ENCODE data around the gene LRP2. TPM values are rescaled to one million over a fixed set of nuclear protein-coding genes. Genes with fewer than 3 reads are reported as not detected.
"Not testable (repeated sequence)": the region's sequence is repeated elsewhere in the genome, so short reads cannot be mapped to it uniquely, and the experiment has no call there.

The LRP2 gene
- total RNA-seq (not detected), polyA plus RNA-seq (not detected)

DNA sequence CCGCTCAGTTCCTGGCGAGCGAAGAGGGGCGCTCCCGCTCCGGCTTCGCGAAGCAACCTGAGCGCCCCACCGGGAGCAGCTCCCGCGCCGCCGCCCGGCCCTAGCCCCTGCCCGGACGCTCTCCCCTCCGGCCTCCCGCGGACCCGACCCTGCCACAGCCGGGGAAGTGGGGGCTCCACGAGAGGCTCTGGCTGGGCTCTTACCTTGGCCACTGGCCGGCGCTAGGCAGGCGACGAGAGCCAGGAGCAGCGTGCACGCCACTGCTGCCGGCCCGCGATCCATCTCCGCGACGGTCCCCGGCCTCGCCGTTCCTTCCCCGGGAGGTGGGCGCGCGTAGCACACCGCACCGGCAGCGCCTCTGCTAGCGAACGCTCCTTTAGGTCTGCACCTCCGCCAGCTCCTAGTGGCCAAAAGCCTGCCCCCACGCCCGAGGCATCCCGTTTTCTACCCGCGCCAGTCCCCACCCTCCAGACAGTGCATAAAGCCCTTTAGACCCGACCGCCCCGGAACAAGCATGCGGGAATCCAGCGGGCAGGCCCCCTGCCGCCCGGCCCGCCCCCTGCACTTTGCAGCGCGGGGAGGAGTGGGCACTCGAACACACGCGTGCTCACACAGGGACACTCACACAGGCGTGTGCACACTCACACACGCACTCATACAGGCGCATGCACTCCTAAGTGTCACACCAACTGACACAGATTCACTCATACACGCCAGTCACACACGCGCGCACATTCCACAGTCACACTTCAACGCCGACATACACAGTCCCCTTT is at the start of gene LRP2:
Gene LRP2 (minus strand): TSS at position 417 of the 776 bp plus-strand sequence. CDS start 135 bp downstream, at position 282.
- Histone ChIP-seq H3K4me1 (ENCODE audit: insufficient read depth, low read length) (peaks cover 16% of the 10 kb centered on the region), H3K27me3 (ENCODE audit: insufficient read depth, low read length) (peaks cover 6% of the 10 kb centered on the region), H3K9me3 (ENCODE audit: control insufficient read depth in 1 of 2, low read length in 2 of 2) (no peaks in the 10 kb centered on the region), H3K4me3 (ENCODE audit: low read length in 2 of 2) (peak within 1 kb of the TSS; percentile 78 to 92), H3K27ac (ENCODE audit: low read depth, low read length) (no peak within 1 kb of the TSS), H3K36me3 (ENCODE audit: insufficient read depth, low read length) (no peaks in the 10 kb centered on the region)
- DNase-seq, result peak in 4 of 5 donors; percentile 33 to 53 (median 40)
- H3K27me3 Mint-ChIP-seq, result peaks cover 25 to 28% of the 10 kb centered on the region in 2 donors
- intact Hi-C loops (cut with micrococcal nuclease), result loop anchor here (5.0 to 10.0 kb wide), 3 partner anchors 112 to 400 kb away; partner anchors contain the start of gene BBS5
- ChIA-PET POLR2A (ENCODE audit: partially characterized antibody) (no interaction called here), CTCF (ENCODE audit: partially characterized antibody) (no interaction called here)
- H3K9me3 Mint-ChIP-seq, result no peaks in the 10 kb centered on the region
- peak within 1 kb of the TSS in 5 of 7 donors; percentile 31 to 72 (median 36) for H3K27ac Mint-ChIP-seq
- peaks cover 0 to 11% of the 10 kb centered on the region in 2 donors for H3K36me3 Mint-ChIP-seq
- H3K4me3 Mint-ChIP-seq, result peak within 1 kb of the TSS; percentile 89 to 97 (median 95)
- H3K4me1 Mint-ChIP-seq, result peaks cover 16 to 41% (median 21%) of the 10 kb centered on the region in 4 donors

DNA sequence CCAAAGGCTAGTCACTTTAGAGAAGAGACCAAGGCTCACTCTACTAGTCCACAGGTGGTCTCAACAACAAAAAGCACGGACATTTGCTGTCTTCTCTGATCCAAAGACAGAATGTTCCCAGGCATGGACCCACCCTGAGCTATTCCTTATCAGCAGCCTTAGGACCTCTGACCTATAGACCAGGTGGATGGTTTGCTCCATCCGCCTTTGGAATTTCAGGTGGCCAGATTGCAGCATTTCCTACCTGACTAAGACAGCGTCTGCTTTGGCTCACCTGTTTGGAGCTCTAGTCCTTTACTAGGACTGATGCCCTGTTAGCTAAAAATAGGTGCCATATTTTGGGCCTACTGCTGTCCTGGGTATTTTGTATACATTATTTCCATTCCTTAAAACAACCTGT is 44.6 kb upstream of the LRP2 start:
- Histone ChIP-seq H3K4me3 (ENCODE audit: low read length in 2 of 2) (no peak overlapping the region), H3K4me1 (ENCODE audit: insufficient read depth, low read length) (no peaks in the 10 kb centered on the region), H3K36me3 (ENCODE audit: insufficient read depth, low read length) (no peaks in the 10 kb centered on the region), H3K27ac (ENCODE audit: low read depth, low read length) (no peak overlapping the region), H3K9me3 (ENCODE audit: control insufficient read depth in 1 of 2, low read length in 2 of 2) (no peaks in the 10 kb centered on the region), H3K27me3 (ENCODE audit: insufficient read depth, low read length) (no peaks in the 10 kb centered on the region)
- Mint-ChIP-seq H3K4me1 (no peaks in the 10 kb centered on the region), H3K36me3 (no peaks in the 10 kb centered on the region), H3K4me3 (no peak overlapping the region), H3K9me3 (peaks cover 0 to 4% (median 0%) of the 10 kb centered on the region in 8 donors), H3K27me3 (peaks cover 9 to 10% of the 10 kb centered on the region in 2 donors), H3K27ac (no peak overlapping the region)
- DNase-seq, result no peak
- ChIA-PET CTCF (ENCODE audit: partially characterized antibody) (no interaction called here), POLR2A (ENCODE audit: partially characterized antibody) (no interaction called here)
- intact Hi-C loops (cut with micrococcal nuclease), result no loop called here

GRCh38 chr2:169399491-169399890 is 37.2 kb upstream of the LRP2 start:
- intact Hi-C loops (cut with micrococcal nuclease); H3K36me3 Mint-ChIP-seq; H3K27me3 ChIP-seq (ENCODE audit: insufficient read depth, low read length); POLR2A ChIA-PET (ENCODE audit: partially characterized antibody); CTCF ChIA-PET (ENCODE audit: partially characterized antibody); H3K36me3 ChIP-seq (ENCODE audit: insufficient read depth, low read length); H3K27ac Mint-ChIP-seq; H3K4me1 Mint-ChIP-seq; H3K9me3 Mint-ChIP-seq; H3K4me3 ChIP-seq (ENCODE audit: low read length in 2 of 2); H3K9me3 ChIP-seq (ENCODE audit: control insufficient read depth in 1 of 2, low read length in 2 of 2); DNase-seq; H3K4me1 ChIP-seq (ENCODE audit: insufficient read depth, low read length); H3K27ac ChIP-seq (ENCODE audit: low read depth, low read length); H3K4me3 Mint-ChIP-seq: not testable (repeated sequence)
- peaks cover 6 to 16% of the 10 kb centered on the region in 2 donors for H3K27me3 Mint-ChIP-seq

- H3K4me1 ChIP-seq (ENCODE audit: insufficient read depth, low read length), result no peaks in the 10 kb centered on the region
- Mint-ChIP-seq H3K4me3 (no peak overlapping the region), H3K9me3 (no peaks in the 10 kb centered on the region), H3K36me3 (no peaks in the 10 kb centered on the region), H3K4me1 (no peaks in the 10 kb centered on the region), H3K27me3 (peaks cover 6 to 19% of the 10 kb centered on the region in 2 donors), H3K27ac (no peak overlapping the region)
- no peak for DNase-seq
- no peaks in the 10 kb centered on the region for H3K36me3 ChIP-seq (ENCODE audit: insufficient read depth, low read length)
- no peak overlapping the region for H3K4me3 ChIP-seq (ENCODE audit: low read length in 2 of 2)
- CTCF ChIA-PET (ENCODE audit: partially characterized antibody), result interaction anchor here (1.0 to 1.6 kb wide), 2 partner anchors 258 to 449 kb away, joined by 3 to 4 read pairs; no protein-coding TSS in a partner anchor
- no peak overlapping the region for H3K27ac ChIP-seq (ENCODE audit: low read depth, low read length)
- H3K27me3 ChIP-seq (ENCODE audit: insufficient read depth, low read length), result no peaks in the 10 kb centered on the region
- intact Hi-C loops (cut with micrococcal nuclease), result no loop called here
- H3K9me3 ChIP-seq (ENCODE audit: control insufficient read depth in 1 of 2, low read length in 2 of 2), result no peaks in the 10 kb centered on the region
- POLR2A ChIA-PET (ENCODE audit: partially characterized antibody), result no interaction called here
Measured at GRCh38 chr2:169397697-169398096, 35.4 kb upstream of the LRP2 start.

DNA sequence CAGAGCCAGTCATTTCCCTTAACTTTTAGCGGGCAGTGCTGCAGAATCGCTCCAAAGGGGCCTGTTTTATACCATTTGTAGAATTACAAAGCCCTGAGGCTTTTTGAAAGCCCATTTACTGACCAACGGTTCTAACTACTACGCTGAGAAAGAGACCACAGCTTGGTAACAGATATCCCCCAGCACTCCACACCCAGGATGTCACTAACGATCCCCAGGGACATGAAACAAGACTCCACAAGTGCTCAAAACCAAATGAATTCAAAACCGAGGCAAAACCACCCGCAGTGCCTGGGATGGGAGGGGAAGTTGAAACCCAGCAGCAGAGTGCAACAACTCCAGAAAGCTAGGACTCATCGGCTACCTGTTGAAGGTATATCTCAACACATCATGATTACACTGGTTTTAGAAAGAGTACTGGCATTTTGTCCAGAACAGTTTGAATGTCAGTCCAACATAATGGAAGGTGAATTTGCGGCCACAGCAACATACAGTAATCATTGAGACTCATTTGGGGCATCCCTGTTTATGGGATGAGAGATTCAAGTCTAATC is 33.6 kb upstream of the LRP2 start:
- no peaks in the 10 kb centered on the region for H3K4me1 Mint-ChIP-seq
- CTCF ChIA-PET (ENCODE audit: partially characterized antibody), result interaction anchor here (1.0 to 1.1 kb wide), 2 partner anchors 8 to 11 kb away, joined by 3 to 4 read pairs; no protein-coding TSS in a partner anchor
- H3K27me3 Mint-ChIP-seq, result peaks cover 6 to 20% of the 10 kb centered on the region in 2 donors
- no peak overlapping the region for H3K27ac Mint-ChIP-seq
- no peaks in the 10 kb centered on the region for H3K9me3 ChIP-seq (ENCODE audit: control insufficient read depth in 1 of 2, low read length in 2 of 2)
- no peak overlapping the region for H3K4me3 Mint-ChIP-seq
- H3K36me3 Mint-ChIP-seq, result no peaks in the 10 kb centered on the region
- no peak for DNase-seq
- H3K4me1 ChIP-seq (ENCODE audit: insufficient read depth, low read length), result no peaks in the 10 kb centered on the region
- H3K27ac ChIP-seq (ENCODE audit: low read depth, low read length), result no peak overlapping the region
- intact Hi-C loops (cut with micrococcal nuclease), result no loop called here
- H3K27me3 ChIP-seq (ENCODE audit: insufficient read depth, low read length), result no peaks in the 10 kb centered on the region
- H3K4me3 ChIP-seq (ENCODE audit: low read length in 2 of 2), result no peak overlapping the region
- POLR2A ChIA-PET (ENCODE audit: partially characterized antibody), result no interaction called here
- no peaks in the 10 kb centered on the region for H3K9me3 Mint-ChIP-seq
- H3K36me3 ChIP-seq (ENCODE audit: insufficient read depth, low read length), result no peaks in the 10 kb centered on the region

DNA sequence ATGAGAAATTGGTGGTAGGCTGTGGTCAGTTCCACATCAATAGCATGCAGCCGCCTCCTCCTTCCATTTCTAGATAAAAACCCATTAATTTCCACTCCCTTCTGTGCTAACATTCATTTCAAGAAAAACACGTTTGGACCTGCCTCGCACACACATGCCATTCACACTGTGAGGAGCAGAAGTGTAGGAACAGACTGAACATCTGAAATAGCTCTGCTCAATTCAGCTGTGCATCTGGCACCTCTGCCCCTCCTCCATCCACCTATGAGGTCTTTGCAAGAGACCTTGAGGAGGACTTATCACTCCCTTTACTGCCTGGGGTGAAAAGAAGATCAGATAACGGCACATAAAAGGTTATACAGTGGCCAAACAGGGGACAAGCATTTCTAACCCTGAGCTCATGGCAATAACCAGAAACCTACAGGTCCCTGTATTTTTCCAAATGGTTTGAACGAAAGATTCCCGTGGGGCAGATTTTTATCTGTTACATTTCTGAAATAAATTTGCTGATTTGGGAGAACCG is 30.8 kb upstream of the LRP2 start:
- Histone ChIP-seq H3K9me3 (ENCODE audit: control insufficient read depth in 1 of 2, low read length in 2 of 2) (no peaks in the 10 kb centered on the region), H3K4me3 (ENCODE audit: low read length in 2 of 2) (no peak overlapping the region), H3K4me1 (ENCODE audit: insufficient read depth, low read length) (no peaks in the 10 kb centered on the region), H3K27ac (ENCODE audit: low read depth, low read length) (no peak overlapping the region), H3K36me3 (ENCODE audit: insufficient read depth, low read length) (no peaks in the 10 kb centered on the region), H3K27me3 (ENCODE audit: insufficient read depth, low read length) (no peaks in the 10 kb centered on the region)
- intact Hi-C loops (cut with micrococcal nuclease), result no loop called here
- H3K36me3 Mint-ChIP-seq, result no peaks in the 10 kb centered on the region
- no peaks in the 10 kb centered on the region for H3K4me1 Mint-ChIP-seq
- H3K27ac Mint-ChIP-seq, result no peak overlapping the region
- no peak for DNase-seq
- ChIA-PET CTCF (ENCODE audit: partially characterized antibody) (no interaction called here), POLR2A (ENCODE audit: partially characterized antibody) (no interaction called here)
- H3K27me3 Mint-ChIP-seq, result peaks cover 13 to 20% of the 10 kb centered on the region in 2 donors
- no peak overlapping the region for H3K4me3 Mint-ChIP-seq
- no peaks in the 10 kb centered on the region for H3K9me3 Mint-ChIP-seq

GRCh38 chr2:169391236-169391635 is 28.9 kb upstream of the LRP2 start:
- Mint-ChIP-seq H3K27me3 (peaks cover 12 to 26% of the 10 kb centered on the region in 2 donors), H3K27ac (no peak overlapping the region), H3K9me3 (no peaks in the 10 kb centered on the region), H3K4me1 (no peaks in the 10 kb centered on the region), H3K36me3 (no peaks in the 10 kb centered on the region), H3K4me3 (no peak overlapping the region)
- Histone ChIP-seq H3K4me1 (ENCODE audit: insufficient read depth, low read length) (no peaks in the 10 kb centered on the region), H3K36me3 (ENCODE audit: insufficient read depth, low read length) (no peaks in the 10 kb centered on the region), H3K27me3 (ENCODE audit: insufficient read depth, low read length) (no peaks in the 10 kb centered on the region), H3K4me3 (ENCODE audit: low read length in 2 of 2) (no peak overlapping the region), H3K9me3 (ENCODE audit: control insufficient read depth in 1 of 2, low read length in 2 of 2) (no peaks in the 10 kb centered on the region), H3K27ac (ENCODE audit: low read depth, low read length) (no peak overlapping the region)
- DNase-seq, result no peak
- POLR2A ChIA-PET (ENCODE audit: partially characterized antibody), result no interaction called here
- intact Hi-C loops (cut with micrococcal nuclease), result no loop called here
- CTCF ChIA-PET (ENCODE audit: partially characterized antibody), result no interaction called here
